Fibroblast of lung (primary cell): ENCODE measurements around the gene STARD8. TPM values are rescaled to one million over a fixed set of nuclear protein-coding genes. Genes with fewer than 3 reads are reported as not detected.

Experiments
- DNase-seq, 2 donors: peaks; one replicate each; pipeline versions ENCODE4 v3.0.0 to v3.0.0-alpha.2; 2010; ENCODE audit warnings: low read depth in 2 of 2
- H2AFZ ChIP-seq: 2 replicates; pipeline ENCODE4 v1.5.1; 2012; ENCODE audit warnings: low read length, control low read depth, inconsistent platforms
- H3K27ac ChIP-seq: 2 replicates; pipeline ENCODE4 v1.5.1; 2011; ENCODE audit warnings: low read length, control low read depth; ENCODE audit not compliant: insufficient read depth
- H3K27me3 ChIP-seq: 2 replicates; pipeline ENCODE4 v1.5.1; 2011; ENCODE audit warnings: mild to moderate bottlenecking, low read length; ENCODE audit not compliant: control insufficient read depth, insufficient read depth
- H3K36me3 ChIP-seq: 2 replicates; pipeline ENCODE4 v1.5.1; 2011; ENCODE audit warnings: low read length; ENCODE audit not compliant: control insufficient read depth, insufficient read depth
- H3K4me1 ChIP-seq: 2 replicates; pipeline ENCODE4 v1.5.1; 2011; ENCODE audit warnings: low read length; ENCODE audit not compliant: control insufficient read depth, insufficient read depth; ENCODE audit errors: extremely low read depth
- H3K4me2 ChIP-seq: 2 replicates; pipeline ENCODE4 v1.5.1; 2011; ENCODE audit warnings: low read length, control low read depth; ENCODE audit not compliant: insufficient read depth; ENCODE audit errors: extremely low read depth
- H3K4me3 ChIP-seq, 4 experiments: fragments of 200-600 bp in 1 of 4; sonication (generic) in 1 of 4; replicated peaks in 1 of 4; 2 replicates each; pipeline ENCODE4 v1.5.1; 2011 to 2016; ENCODE audit warnings: low read length in 4 of 4, low read depth in 3 of 4, mild to moderate bottlenecking in 3 of 4, control low read depth in 2 of 4, inconsistent platforms in 1 of 4, mixed read lengths in 1 of 4; ENCODE audit not compliant: insufficient read depth in 1 of 4; ENCODE audit errors: control extremely low read depth in 1 of 4
- H3K79me2 ChIP-seq: 2 replicates; pipeline ENCODE4 v1.5.1; 2012; ENCODE audit warnings: mild to moderate bottlenecking, low read length, inconsistent platforms; ENCODE audit not compliant: control insufficient read depth, insufficient read depth
- H3K9ac ChIP-seq: 2 replicates; pipeline ENCODE4 v1.5.1; 2011; ENCODE audit warnings: mild to moderate bottlenecking, low read length, control low read depth; ENCODE audit not compliant: insufficient read depth
- H3K9me3 ChIP-seq: 2 replicates; pipeline ENCODE4 v1.5.1; 2012; ENCODE audit warnings: low read depth, low read length; ENCODE audit not compliant: control insufficient read depth, insufficient read depth
- H4K20me1 ChIP-seq: 2 replicates; pipeline ENCODE4 v1.5.1; 2011; ENCODE audit warnings: low read length; ENCODE audit not compliant: control insufficient read depth, insufficient read depth; ENCODE audit errors: extremely low read depth
- EZH2 ChIP-seq: IDR thresholded peaks from 2 replicates; pipeline ENCODE4 v1.5.1; 2012; ENCODE audit warnings: low read length, control low read depth, mild to moderate bottlenecking; ENCODE audit errors: missing control alignments
- polyA plus RNA-seq, 2 donors: library from polyadenylated mRNA; depleted of rRNA in 1 of 2; stranded (reverse) in 1 of 2; unstranded in 1 of 2; fragments of >200 nt; gene quantifications; 2 replicates each; pipeline ENCODE4 v1.2.1, GENCODE V29; 2011 to 2012; ENCODE audit warnings: missing spikeins in 1 of 2
- total RNA-seq: library from RNA; depleted of rRNA; stranded (reverse); fragments of >200 nt; gene quantifications from 2 replicates; pipeline ENCODE4 v1.2.1, GENCODE V29; 2014
- TF ChIP-seq, protein P1 (sequence below), 2 donors: IDR thresholded peaks in 1 of 2; conservative IDR thresholded peaks in 1 of 2; 1 replicate in 1 of 2; 2 replicates in 1 of 2; pipeline ENCODE4 v1.5.1; 2011 to 2012; ENCODE audit warnings: low read length in 2 of 2, control low read depth in 1 of 2, inconsistent platforms in 1 of 2, low read depth in 1 of 2, mild to moderate bottlenecking in 1 of 2

STARD8 gene
- total and polyA plus RNA-seq, 2 donors (not counting 1 experiment from before 2014, with no cell fraction given) = 0.76 to 1.5 TPM

DNA sequence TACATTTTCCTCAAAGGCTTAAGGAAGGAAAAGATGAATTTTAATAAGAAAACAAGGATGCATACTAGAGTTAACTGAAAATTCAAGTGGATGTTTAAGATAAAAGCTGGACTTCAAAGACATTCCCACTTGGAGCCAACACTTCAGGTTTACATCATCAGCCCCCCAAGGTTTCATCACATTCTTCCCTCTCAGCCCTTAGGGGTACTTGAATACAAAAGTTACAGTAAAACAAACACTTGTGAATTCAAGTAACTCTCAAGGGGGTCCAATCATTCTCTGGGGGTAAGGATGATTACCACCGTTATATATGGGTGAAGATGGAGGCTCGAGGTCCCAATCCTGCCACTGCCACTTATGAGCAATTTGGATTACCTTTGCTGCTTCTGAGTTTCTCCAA, 36.1 kb downstream of the STARD8 start:
- Histone ChIP-seq H3K9me3 (no peaks in the 10 kb centered on the region), H3K9ac (no peak overlapping the region), H3K4me2 (no peak overlapping the region), H3K79me2 (no peaks in the 10 kb centered on the region), H4K20me1 (no peaks in the 10 kb centered on the region), H3K36me3 (no peaks in the 10 kb centered on the region), H3K4me3 (no peak overlapping the region), H3K4me1 (peaks cover 5% of the 10 kb centered on the region), H2AFZ (no peak overlapping the region), H3K27ac (no peak overlapping the region), H3K27me3 (no peaks in the 10 kb centered on the region)
- TF ChIP-seq EZH2 = no peak
- TF ChIP-seq, protein P1, sequence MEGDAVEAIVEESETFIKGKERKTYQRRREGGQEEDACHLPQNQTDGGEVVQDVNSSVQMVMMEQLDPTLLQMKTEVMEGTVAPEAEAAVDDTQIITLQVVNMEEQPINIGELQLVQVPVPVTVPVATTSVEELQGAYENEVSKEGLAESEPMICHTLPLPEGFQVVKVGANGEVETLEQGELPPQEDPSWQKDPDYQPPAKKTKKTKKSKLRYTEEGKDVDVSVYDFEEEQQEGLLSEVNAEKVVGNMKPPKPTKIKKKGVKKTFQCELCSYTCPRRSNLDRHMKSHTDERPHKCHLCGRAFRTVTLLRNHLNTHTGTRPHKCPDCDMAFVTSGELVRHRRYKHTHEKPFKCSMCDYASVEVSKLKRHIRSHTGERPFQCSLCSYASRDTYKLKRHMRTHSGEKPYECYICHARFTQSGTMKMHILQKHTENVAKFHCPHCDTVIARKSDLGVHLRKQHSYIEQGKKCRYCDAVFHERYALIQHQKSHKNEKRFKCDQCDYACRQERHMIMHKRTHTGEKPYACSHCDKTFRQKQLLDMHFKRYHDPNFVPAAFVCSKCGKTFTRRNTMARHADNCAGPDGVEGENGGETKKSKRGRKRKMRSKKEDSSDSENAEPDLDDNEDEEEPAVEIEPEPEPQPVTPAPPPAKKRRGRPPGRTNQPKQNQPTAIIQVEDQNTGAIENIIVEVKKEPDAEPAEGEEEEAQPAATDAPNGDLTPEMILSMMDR (conservative IDR thresholded peaks at IDR 0.05 in 1 of 2, IDR thresholded peaks at IDR 0.05 in 1 of 2; ENCODE audit: low read depth in 1 of 2, low read length in 2 of 2) = no peak
- no peak for DNase-seq

DNA sequence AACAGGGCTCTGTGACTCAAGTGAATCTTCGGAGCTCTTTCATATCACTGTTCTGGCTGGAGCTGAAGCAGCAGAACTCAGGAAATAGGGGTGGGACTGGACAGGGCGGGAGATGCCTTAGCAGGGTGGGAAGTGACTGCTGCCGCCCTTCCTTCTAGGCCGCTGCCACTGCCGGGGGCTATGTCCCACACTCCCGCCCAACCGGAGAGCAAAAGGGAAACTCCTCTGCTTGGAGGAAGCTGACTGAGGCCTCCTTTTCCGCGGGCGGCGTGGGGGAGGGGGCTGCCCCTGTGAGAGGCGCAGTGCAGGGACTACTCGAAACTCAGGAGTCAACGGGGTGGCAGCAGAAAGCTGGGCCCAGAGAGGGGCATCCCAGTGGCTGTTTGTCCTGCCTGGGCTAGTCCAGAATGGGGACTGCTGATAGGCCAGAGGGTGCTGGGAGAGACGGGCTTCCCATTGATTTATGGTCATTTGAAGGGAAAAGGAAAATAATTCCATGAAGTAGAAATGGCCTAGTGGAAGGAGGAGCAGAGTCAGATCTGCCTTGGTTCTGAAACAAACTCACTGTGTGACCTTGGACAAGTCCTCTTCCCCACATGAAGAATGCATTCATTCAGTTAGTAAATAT, 36.9 kb downstream of the STARD8 start:
- Histone ChIP-seq H3K4me2 (no peak overlapping the region), H3K4me3 (no peak overlapping the region), H4K20me1 (no peaks in the 10 kb centered on the region), H3K27me3 (no peaks in the 10 kb centered on the region), H3K9ac (no peak overlapping the region), H3K79me2 (no peaks in the 10 kb centered on the region), H3K27ac (no peak overlapping the region), H3K36me3 (no peaks in the 10 kb centered on the region), H2AFZ (no peak overlapping the region), H3K9me3 (no peaks in the 10 kb centered on the region), H3K4me1 (peaks cover 5% of the 10 kb centered on the region)
- TF ChIP-seq EZH2 = no peak
- TF ChIP-seq, protein P1 (conservative IDR thresholded peaks at IDR 0.05 in 1 of 2, IDR thresholded peaks at IDR 0.05 in 1 of 2; ENCODE audit: low read depth in 1 of 2, low read length in 2 of 2) = no peak
- no peak for DNase-seq

DNA sequence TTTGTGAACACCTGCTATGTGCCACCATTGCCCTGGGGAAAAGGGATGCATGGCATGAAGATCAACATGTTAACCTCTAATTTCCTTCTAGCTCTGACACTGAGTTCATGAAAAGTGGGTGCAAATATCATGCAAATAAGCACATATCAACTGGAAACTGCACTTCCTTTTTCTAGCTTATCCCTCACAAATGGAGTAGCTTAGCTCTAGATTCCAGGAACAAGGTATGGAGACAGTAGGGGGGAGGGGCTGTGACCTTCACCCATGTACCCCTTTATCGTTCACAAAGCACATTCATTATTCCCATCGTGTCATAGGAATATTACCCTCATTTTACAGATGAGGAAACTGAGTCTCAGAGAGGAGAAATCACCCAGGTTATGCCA, 37.4 kb downstream of the STARD8 start:
- Histone ChIP-seq H3K27ac (no peak overlapping the region), H3K4me3 (no peak overlapping the region), H3K4me1 (peaks cover 5% of the 10 kb centered on the region), H2AFZ (no peak overlapping the region), H3K27me3 (no peaks in the 10 kb centered on the region), H3K9ac (no peak overlapping the region), H3K79me2 (no peaks in the 10 kb centered on the region), H3K36me3 (no peaks in the 10 kb centered on the region), H3K4me2 (no peak overlapping the region), H3K9me3 (no peaks in the 10 kb centered on the region), H4K20me1 (no peaks in the 10 kb centered on the region)
- no peak for TF ChIP-seq EZH2
- TF ChIP-seq, protein P1 (conservative IDR thresholded peaks at IDR 0.05 in 1 of 2, IDR thresholded peaks at IDR 0.05 in 1 of 2; ENCODE audit: low read depth in 1 of 2, low read length in 2 of 2) = no peak
- DNase-seq = no peak
